Measurements from ENCODE around the gene TBX15.

The TBX15 gene

GRCh38 chr1:119001181-119002027 lies 13.3 kb upstream of the TBX15 start:
- peak; percentile 14 for DNase-seq

- peak; percentile 24 for DNase-seq
Measured at GRCh38 chr1:119000371-119001180, 12.4 kb upstream of the TBX15 start.

- no peak for DNase-seq
Measured at GRCh38 chr1:118999348-119000071, 11.4 kb upstream of the TBX15 start.

GRCh38 chr1:118998171-118998570 lies 10.0 kb upstream of the TBX15 start:
- DNase-seq, result no peak

- DNase-seq, result no peak
Measured at GRCh38 chr1:118997225-118997624, 9.1 kb upstream of the TBX15 start.

GRCh38 chr1:118995312-118996016 lies 7.3 kb upstream of the TBX15 start:
- peak; percentile 29 for DNase-seq

GRCh38 chr1:118993700-118994026 lies 5.5 kb upstream of the TBX15 start:
- no peak for DNase-seq

- DNase-seq, result no peak
Measured at GRCh38 chr1:118992868-118993699, 4.9 kb upstream of the TBX15 start.

GRCh38 chr1:118992237-118992825 lies 4.2 kb upstream of the TBX15 start:
- DNase-seq, result no peak

GRCh38 chr1:118991448-118991847 lies 3.3 kb upstream of the TBX15 start:
- no peak for DNase-seq

- DNase-seq, result no peak
Measured at GRCh38 chr1:118990513-118991152, 2.5 kb upstream of the TBX15 start.

GRCh38 chr1:118989878-118990378 lies 1.8 kb upstream of the TBX15 start:
- no peak for DNase-seq

GRCh38 chr1:118989006-118989815 lies 1.1 kb upstream of the TBX15 start:
- no peak for DNase-seq

GRCh38 chr1:118987468-118988185 lies 516 bp downstream of the TBX15 start:
- DNase-seq, result peak; percentile 62

GRCh38 chr1:118986555-118987467 lies 1.3 kb downstream of the TBX15 start:
- peak; percentile 41 for DNase-seq

- DNase-seq, result no peak
Measured at GRCh38 chr1:118985640-118986554, 2.2 kb downstream of the TBX15 start.
